GM12874 (cell line): ENCODE data around the gene SLC30A4.

Experiments used
- CTCF ChIP-seq: IDR thresholded peaks from 2 replicates; pipeline ENCODE4 v1.5.1; 2011; ENCODE audit warnings: low read depth, mild to moderate bottlenecking, control low read depth, low read length, moderate library complexity; ENCODE audit not compliant: insufficient read depth

Gene SLC30A4, protein sequence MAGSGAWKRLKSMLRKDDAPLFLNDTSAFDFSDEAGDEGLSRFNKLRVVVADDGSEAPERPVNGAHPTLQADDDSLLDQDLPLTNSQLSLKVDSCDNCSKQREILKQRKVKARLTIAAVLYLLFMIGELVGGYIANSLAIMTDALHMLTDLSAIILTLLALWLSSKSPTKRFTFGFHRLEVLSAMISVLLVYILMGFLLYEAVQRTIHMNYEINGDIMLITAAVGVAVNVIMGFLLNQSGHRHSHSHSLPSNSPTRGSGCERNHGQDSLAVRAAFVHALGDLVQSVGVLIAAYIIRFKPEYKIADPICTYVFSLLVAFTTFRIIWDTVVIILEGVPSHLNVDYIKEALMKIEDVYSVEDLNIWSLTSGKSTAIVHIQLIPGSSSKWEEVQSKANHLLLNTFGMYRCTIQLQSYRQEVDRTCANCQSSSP

DNA sequence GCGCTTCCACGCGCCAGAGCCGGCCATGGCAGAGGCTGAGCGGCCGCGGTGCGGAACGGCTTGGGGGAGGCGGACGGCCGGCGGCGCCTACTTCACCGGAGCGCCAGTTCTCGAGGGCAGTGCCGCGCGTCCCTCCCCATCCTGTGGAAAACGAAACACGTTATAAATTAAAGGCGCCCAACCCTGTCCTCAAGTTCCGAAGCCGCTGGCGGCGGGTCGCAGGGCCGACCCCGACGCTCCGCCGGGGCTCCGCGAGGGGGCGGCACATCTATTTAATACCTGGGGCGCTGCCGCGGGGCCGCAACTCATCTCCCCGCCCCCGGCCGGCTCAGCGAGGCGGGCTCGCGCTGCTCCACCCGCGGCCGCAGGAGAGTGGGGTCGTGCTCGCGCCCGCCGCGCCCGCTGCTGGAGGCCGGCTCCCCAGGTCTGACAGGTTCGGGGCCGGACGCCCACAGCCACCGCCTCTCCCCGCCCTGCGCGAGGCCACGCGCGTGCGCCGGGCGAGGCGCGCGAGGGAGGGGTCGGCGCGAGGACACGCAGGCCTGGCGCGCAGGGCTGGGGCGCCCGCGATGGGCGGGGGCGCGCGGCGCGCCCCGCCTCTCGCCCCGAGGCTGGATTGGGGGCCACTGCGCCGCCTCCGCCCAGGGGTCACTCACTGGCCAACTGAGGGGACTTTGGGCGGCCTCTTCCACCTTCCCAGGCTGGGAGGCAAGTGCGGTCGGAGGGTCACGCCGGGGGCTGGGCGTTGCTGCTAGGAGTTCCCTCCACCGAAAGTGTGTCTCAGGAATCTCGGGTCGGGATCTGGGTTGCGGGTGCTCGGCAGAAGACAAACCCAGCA, at the start of gene SLC30A4:
TSS of gene SLC30A4 (minus strand) at position 428 of the 838 bp plus-strand sequence. CDS start at position 27, 401 bp downstream.
- peak; percentile 46 for TF ChIP-seq CTCF

DNA sequence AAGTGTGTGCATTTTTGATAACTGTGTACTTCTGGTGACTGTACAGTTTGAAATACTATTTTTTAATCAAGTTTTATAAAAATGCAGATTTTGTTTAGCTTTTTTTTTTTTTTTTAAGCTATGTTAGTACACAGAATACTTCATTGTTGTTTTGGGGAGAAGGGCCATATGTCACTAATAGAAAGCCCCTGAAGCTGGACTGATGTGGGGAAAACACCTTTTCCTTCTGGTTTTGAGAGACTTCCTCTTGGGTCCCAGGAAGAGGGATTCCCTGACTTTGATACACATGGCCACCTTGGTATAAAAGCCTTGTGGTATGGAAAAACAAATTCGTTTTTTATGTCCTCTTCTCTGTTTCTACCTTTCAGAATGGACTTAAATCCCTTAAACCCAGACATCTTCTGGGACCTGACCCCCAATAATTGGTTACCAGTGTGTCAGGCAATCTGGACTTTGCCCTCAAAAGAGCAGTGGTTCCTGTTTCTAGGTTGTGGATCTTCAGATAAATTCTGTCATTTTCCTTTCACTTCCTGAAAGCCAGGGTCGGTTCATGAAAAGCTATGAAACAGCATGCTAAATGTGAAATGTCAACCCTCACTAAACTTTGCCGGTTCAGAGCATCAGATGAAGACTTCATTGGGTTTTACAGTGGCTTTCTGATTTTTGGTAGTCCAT, 33.5 kb upstream of the SLC30A4 start:
- no peak for TF ChIP-seq CTCF

GRCh38 chr15:45551676-45552075, 29.1 kb upstream of the SLC30A4 start:
- TF ChIP-seq CTCF: no peak

DNA sequence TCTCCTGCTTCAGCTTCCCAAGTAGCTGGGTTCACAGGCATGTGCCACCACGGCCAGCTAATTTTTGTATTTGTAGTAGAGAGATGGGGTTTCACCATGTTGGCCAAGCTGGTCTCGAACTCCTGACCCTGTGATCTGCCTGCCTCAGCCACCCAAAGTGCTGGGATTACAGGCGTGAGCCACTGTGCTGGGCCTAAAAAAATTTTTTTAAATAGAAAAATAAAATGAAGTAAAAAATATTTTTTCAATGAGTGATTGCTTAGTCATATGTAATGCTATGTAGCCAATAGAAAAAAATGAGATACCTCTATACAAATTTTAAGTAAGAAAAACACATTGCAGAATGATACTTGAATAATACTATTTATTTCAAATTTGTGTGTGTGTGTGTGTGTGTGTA, 27.9 kb upstream of the SLC30A4 start:
- no peak for TF ChIP-seq CTCF

DNA sequence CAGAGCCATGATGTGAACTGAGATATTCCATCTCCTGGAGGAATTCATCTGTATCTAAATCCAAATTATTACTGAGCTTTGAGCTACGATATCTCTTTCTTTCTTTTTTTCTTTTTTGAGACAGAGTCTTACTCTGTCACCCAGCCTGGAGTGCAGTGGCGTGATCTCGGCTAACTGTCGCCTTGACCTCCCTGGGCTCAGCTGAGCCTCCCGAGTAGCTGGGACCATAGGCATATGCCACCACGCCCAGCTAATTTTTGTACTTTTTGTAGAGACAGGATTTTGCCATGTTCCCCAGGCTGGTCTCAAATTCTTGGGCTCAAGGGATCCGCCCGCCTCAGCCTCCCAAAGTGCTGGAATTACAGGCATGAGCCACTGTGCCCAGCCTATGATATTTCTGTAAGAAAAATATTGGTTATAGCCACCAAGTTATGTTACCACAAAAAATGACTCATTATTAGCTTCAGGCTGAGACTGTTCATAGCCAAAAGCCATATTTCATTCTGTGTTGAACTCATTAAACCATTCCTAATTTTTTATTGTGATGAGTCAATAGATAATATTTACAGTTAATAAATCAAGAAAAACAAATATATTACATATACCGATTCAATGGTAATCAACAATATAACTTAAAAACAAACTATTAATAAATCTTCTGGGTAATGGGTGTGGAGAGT, 27.1 kb upstream of the SLC30A4 start:
- no peak for TF ChIP-seq CTCF

- no peak for TF ChIP-seq CTCF
These were observed 26.4 kb upstream of the SLC30A4 start for GRCh38 chr15:45548753-45549520.
